WTC11 (cell line): ENCODE results near the gene MRPS18B. TPM values are rescaled to one million over a fixed set of nuclear protein-coding genes. Genes with fewer than 3 reads are reported as not detected.
"Not testable (repeated sequence)": the region's sequence is repeated elsewhere in the genome, so short reads cannot be mapped to it uniquely, and the experiment has no call there.

Source experiments
- ATAC-seq: fragments of 200-7000 bp; cut with Tn5 transposase; 2 replicates; pipeline ENCODE4 v1.10.0; 2021; ENCODE audit warnings: mild to moderate bottlenecking, moderate library complexity
- CTCF ChIA-PET: fragments of 300-600 bp; sonication (Branson Sonifier 250); formaldehyde crosslinking; loops from one replicate; lab custom pipeline; 2021; ENCODE audit warnings: antibody characterized with exemption; lab: Charles Lee
- POLR2A ChIA-PET: fragments of 350-600 bp; sonication (Branson Sonifier 250); formaldehyde crosslinking; loops from one replicate; lab custom pipeline; 2021; ENCODE audit warnings: antibody characterized with exemption; lab: Charles Lee
- DNase-seq: peaks from one replicate; pipeline ENCODE4 v3.0.0; 2021; ENCODE audit warnings: low spot score
- H3K27ac Mint-ChIP-seq: 2 replicates; pipeline ENCODE4 v1.8.0; 2021; ENCODE audit warnings: mixed read lengths
- H3K27me3 Mint-ChIP-seq: 2 replicates; pipeline ENCODE4 v1.8.0; 2021; ENCODE audit warnings: low read depth, mild to moderate bottlenecking, moderate library complexity, mixed read lengths
- H3K36me3 Mint-ChIP-seq: 2 replicates; pipeline ENCODE4 v1.8.0; 2021; ENCODE audit warnings: mixed read lengths
- H3K4me1 Mint-ChIP-seq: 2 replicates; pipeline ENCODE4 v1.8.0; 2022; ENCODE audit warnings: mixed read lengths
- H3K4me3 Mint-ChIP-seq: 2 replicates; pipeline ENCODE4 v1.8.0; 2021; ENCODE audit warnings: mild to moderate bottlenecking, moderate library complexity, mixed read lengths
- H3K9me3 Mint-ChIP-seq: 2 replicates; pipeline ENCODE4 v1.8.0; 2021; ENCODE audit warnings: mixed read lengths
- ATF1 ChIP-seq: sonication (generic); formaldehyde crosslinking; IDR thresholded peaks from 2 replicates; pipeline ENCODE4 v1.8.1; 2023; ENCODE audit warnings: mild to moderate bottlenecking, moderate library complexity, missing genetic modification reagents
- ELF4 ChIP-seq: sonication (generic); formaldehyde crosslinking; IDR thresholded peaks from 2 replicates; pipeline ENCODE4 v1.8.1; 2022; ENCODE audit warnings: low read depth, mild to moderate bottlenecking, moderate library complexity, missing genetic modification reagents
- GABPB1 ChIP-seq: sonication (generic); formaldehyde crosslinking; IDR thresholded peaks from 2 replicates; pipeline ENCODE4 v1.8.1; 2023; ENCODE audit warnings: mild to moderate bottlenecking, missing genetic modification reagents
- GRHL2 ChIP-seq: fragments of 250-450 bp; sonication (Bioruptor Pico); IDR thresholded peaks from 2 replicates; pipeline ENCODE4 v1.8.0; 2022; ENCODE audit warnings: mild to moderate bottlenecking, moderate library complexity; ENCODE audit not compliant: insufficient replicate concordance, severe bottlenecking
- HMGXB4 ChIP-seq: sonication (generic); formaldehyde crosslinking; IDR thresholded peaks from 2 replicates; pipeline ENCODE4 v1.8.1; 2023; ENCODE audit warnings: mild to moderate bottlenecking, moderate library complexity, missing genetic modification reagents
- JAZF1 ChIP-seq: fragments of 250-450 bp; sonication (Bioruptor Pico); IDR thresholded peaks from 2 replicates; pipeline ENCODE4 v1.9.0; 2021; ENCODE audit warnings: moderate library complexity, mild to moderate bottlenecking, inconsistent platforms
- MXD4 ChIP-seq: fragments of 250-450 bp; sonication (Bioruptor Pico); IDR thresholded peaks from 2 replicates; pipeline ENCODE4 v1.8.0; 2021; ENCODE audit warnings: mild to moderate bottlenecking, moderate library complexity, borderline replicate concordance
- NFE2L1 ChIP-seq: sonication (generic); formaldehyde crosslinking; IDR thresholded peaks from 2 replicates; pipeline ENCODE4 v1.8.1; 2023; ENCODE audit warnings: missing genetic modification reagents
- NR3C1 ChIP-seq: sonication (generic); formaldehyde crosslinking; conservative IDR thresholded peaks from 2 replicates; pipeline ENCODE4 v1.8.1; 2023; ENCODE audit warnings: low read depth, mild to moderate bottlenecking, missing genetic modification reagents
- SMAD4 ChIP-seq: sonication (generic); formaldehyde crosslinking; IDR thresholded peaks from 2 replicates; pipeline ENCODE4 v1.8.0; 2022; ENCODE audit warnings: mild to moderate bottlenecking, missing genetic modification reagents
- USF1 ChIP-seq: sonication (generic); formaldehyde crosslinking; IDR thresholded peaks from 2 replicates; pipeline ENCODE4 v1.8.0; 2022; ENCODE audit warnings: mild to moderate bottlenecking, missing genetic modification reagents
- ZBTB21 ChIP-seq: sonication (generic); formaldehyde crosslinking; IDR thresholded peaks from 2 replicates; pipeline ENCODE4 v1.8.1; 2023; ENCODE audit warnings: mild to moderate bottlenecking, missing genetic modification reagents, borderline replicate concordance
- ZNF121 ChIP-seq: sonication (generic); formaldehyde crosslinking; IDR thresholded peaks from 2 replicates; pipeline ENCODE4 v1.8.0; 2023; ENCODE audit warnings: missing genetic modification reagents
- ZNF219 ChIP-seq: sonication (generic); formaldehyde crosslinking; IDR thresholded peaks from 2 replicates; pipeline ENCODE4 v1.8.0; 2023; ENCODE audit warnings: missing genetic modification reagents, mild to moderate bottlenecking, borderline replicate concordance
- ZNF317 ChIP-seq: sonication (generic); formaldehyde crosslinking; IDR thresholded peaks from 2 replicates; pipeline ENCODE4 v1.8.1; 2023; ENCODE audit warnings: low read depth, mild to moderate bottlenecking, moderate library complexity, missing genetic modification reagents, borderline replicate concordance
- ZNF396 ChIP-seq: fragments of 250-450 bp; sonication (Bioruptor Pico); IDR thresholded peaks from 2 replicates; pipeline ENCODE4 v1.8.0; 2021; ENCODE audit warnings: mild to moderate bottlenecking, moderate library complexity, borderline replicate concordance
- total RNA-seq: library from RNA; stranded (reverse); gene quantifications from 3 replicates; pipeline ENCODE4 v1.2.3, GENCODE V29; 2021
- TF ChIP-seq, protein P1 (sequence below): sonication (generic); formaldehyde crosslinking; conservative IDR thresholded peaks from 2 replicates; pipeline ENCODE4 v1.8.1; 2022; ENCODE audit warnings: mild to moderate bottlenecking, missing genetic modification reagents
- TF ChIP-seq, protein P2 (sequence below): sonication (generic); formaldehyde crosslinking; IDR thresholded peaks from 2 replicates; pipeline ENCODE4 v1.8.0; 2023; ENCODE audit warnings: missing genetic modification reagents

The MRPS18B gene
- total RNA-seq, 1 experiment from 2014 or later: 67.8 TPM

DNA sequence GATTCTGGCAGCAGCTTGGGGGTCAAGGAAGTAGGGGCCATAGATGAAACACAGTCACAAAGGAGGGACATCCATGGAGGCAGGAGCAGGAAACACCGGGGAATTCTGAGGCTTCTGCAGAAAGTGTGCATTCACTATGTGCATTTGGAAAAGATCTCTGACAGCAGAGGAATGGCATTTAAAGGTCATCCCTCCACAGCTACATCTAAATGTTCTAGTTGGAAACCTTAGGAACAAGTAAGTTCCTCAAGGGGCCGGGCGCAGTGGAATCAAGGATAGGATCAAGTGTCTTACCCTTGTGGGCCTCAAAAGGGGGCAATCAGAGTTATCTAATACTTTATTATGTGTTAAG is 38.1 kb downstream of the MRPS18B start (continued):
- TF ChIP-seq JAZF1 (CRISPR knock-in tag) (no peak), ZNF121 (CRISPR knock-in tag) (no peak), ATF1 (CRISPR knock-in tag) (no peak), ELF4 (CRISPR knock-in tag) (no peak)

DNA sequence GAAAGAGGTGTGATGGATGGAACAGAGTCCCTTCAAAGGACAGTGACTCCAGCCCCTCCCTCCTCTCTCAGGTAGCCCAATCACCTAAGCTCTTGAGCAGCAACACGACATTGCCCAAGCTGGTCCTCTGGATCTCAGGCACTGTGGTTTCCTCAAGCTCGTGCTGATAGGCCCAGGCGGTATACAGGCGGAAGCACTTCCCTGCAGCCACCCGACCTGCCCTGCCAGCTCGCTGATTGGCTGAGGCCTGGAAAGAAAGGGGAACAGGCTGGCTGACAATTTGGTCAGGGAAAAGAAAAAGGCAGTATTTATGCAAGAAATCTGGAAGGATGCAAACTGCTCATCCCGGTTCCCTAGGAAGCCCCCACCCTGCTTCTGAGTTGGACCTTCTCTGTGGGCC is 38.9 kb downstream of the MRPS18B start:
- POLR2A ChIA-PET: no interaction called here
- Mint-ChIP-seq H3K9me3 (no peaks in the 10 kb centered on the region), H3K27me3 (no peaks in the 10 kb centered on the region), H3K27ac (no peak overlapping the region), H3K4me3 (no peak overlapping the region), H3K36me3 (peaks cover 66% of the 10 kb centered on the region), H3K4me1 (no peaks in the 10 kb centered on the region)
- TF ChIP-seq, protein P1, sequence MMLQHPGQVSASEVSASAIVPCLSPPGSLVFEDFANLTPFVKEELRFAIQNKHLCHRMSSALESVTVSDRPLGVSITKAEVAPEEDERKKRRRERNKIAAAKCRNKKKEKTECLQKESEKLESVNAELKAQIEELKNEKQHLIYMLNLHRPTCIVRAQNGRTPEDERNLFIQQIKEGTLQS (CRISPR knock-in tag): no peak
- TF ChIP-seq GRHL2 (CRISPR knock-in tag) (no peak), NFE2L1 (no peak), SMAD4 (no peak), NR3C1 (no peak), MXD4 (CRISPR knock-in tag) (no peak), USF1 (CRISPR knock-in tag) (no peak), ZNF396 (CRISPR knock-in tag) (no peak), ZNF317 (no peak)
- ATAC-seq: no peak; the same call in 1 of the 2 replicates
- DNase-seq: no peak
- CTCF ChIA-PET: interaction anchor here (0.9 to 1.5 kb wide), 3 partner anchors 16 to 74 kb away, joined by 3 to 4 read pairs (median 3); partner anchors contain the start of gene DHX16

GRCh38 chr6:30657454-30657853 is 39.8 kb downstream of the MRPS18B start:
- Mint-ChIP-seq H3K27ac (no peak overlapping the region), H3K27me3 (no peaks in the 10 kb centered on the region), H3K36me3 (peaks cover 67% of the 10 kb centered on the region), H3K9me3 (no peaks in the 10 kb centered on the region), H3K4me3 (no peak overlapping the region), H3K4me1 (no peaks in the 10 kb centered on the region)
- DNase-seq (no peak), ATAC-seq (no peak)
- ChIA-PET CTCF (interaction anchor here (0.9 to 1.5 kb wide), 3 partner anchors 15 to 73 kb away, joined by 3 to 4 read pairs (median 3); partner anchors contain the start of gene DHX16), POLR2A (no interaction called here)
- no peak for TF ChIP-seq ZNF121 (CRISPR knock-in tag)
- TF ChIP-seq ZNF219 (CRISPR knock-in tag): no peak
- TF ChIP-seq, protein P2, sequence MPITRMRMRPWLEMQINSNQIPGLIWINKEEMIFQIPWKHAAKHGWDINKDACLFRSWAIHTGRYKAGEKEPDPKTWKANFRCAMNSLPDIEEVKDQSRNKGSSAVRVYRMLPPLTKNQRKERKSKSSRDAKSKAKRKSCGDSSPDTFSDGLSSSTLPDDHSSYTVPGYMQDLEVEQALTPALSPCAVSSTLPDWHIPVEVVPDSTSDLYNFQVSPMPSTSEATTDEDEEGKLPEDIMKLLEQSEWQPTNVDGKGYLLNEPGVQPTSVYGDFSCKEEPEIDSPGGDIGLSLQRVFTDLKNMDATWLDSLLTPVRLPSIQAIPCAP (CRISPR knock-in tag): no peak
- no peak for TF ChIP-seq GRHL2 (CRISPR knock-in tag)
- TF ChIP-seq ZBTB21: no peak
- no peak for TF ChIP-seq HMGXB4 (CRISPR knock-in tag)
- TF ChIP-seq GABPB1: no peak

GRCh38 chr6:30657922-30658321 is 40.3 kb downstream of the MRPS18B start:
- ATAC-seq, POLR2A ChIA-PET: not testable (repeated sequence)
- H3K36me3 Mint-ChIP-seq: peaks cover 69% of the 10 kb centered on the region

More at GRCh38 chr6:30657922-30658321, 40.3 kb downstream of the MRPS18B start:
- DNase-seq, H3K4me3 Mint-ChIP-seq, H3K4me1 Mint-ChIP-seq, H3K27ac Mint-ChIP-seq, H3K9me3 Mint-ChIP-seq, H3K27me3 Mint-ChIP-seq, CTCF ChIA-PET: not testable (repeated sequence)
